IMR-90 (cell line): Measurements from ENCODE around the gene ONECUT2. TPM values are rescaled to one million over a fixed set of nuclear protein-coding genes. Genes with fewer than 3 reads are reported as not detected.

Experiments used
- ATAC-seq: fragments of 200-7000 bp; cut with Tn5 transposase; 2 replicates; pipeline ENCODE4 v1.9.1; 2020; ENCODE audit warnings: low read depth, mild to moderate bottlenecking, moderate library complexity
- BruUV-seq: library from RNA; stranded (reverse); fragments of 400-500 nt; replicated peaks from 2 replicates; lab custom pipeline; 2021; lab: Mats Ljungman, UMichigan
- CTCF ChIA-PET: fragments of 300-600 bp; formaldehyde crosslinking; extraction: SDS; loops from one replicate; lab custom pipeline; 2021; ENCODE audit warnings: antibody characterized with exemption; lab: Yijun Ruan, JAX
- POLR2A ChIA-PET: fragments of 300-600 bp; sonication (Branson Sonifier 250); formaldehyde crosslinking; loops from one replicate; lab custom pipeline; 2022; ENCODE audit warnings: antibody characterized with exemption; ENCODE audit not compliant: unreplicated experiment; lab: Charles Lee
- DNase-seq: peaks from one replicate; pipeline ENCODE4 v3.0.0; 2013
- H2AFZ ChIP-seq: replicated peaks from 2 replicates; pipeline ENCODE3; 2013; ENCODE audit warnings: low read length, mild to moderate bottlenecking; ENCODE audit not compliant: poor library complexity
- H2AK5ac ChIP-seq: 2 replicates; pipeline ENCODE4 v1.6.1; 2013; ENCODE audit warnings: low read depth, low read length, inconsistent platforms
- H2AK9ac ChIP-seq: replicated peaks from 2 replicates; pipeline ENCODE3; 2013; ENCODE audit warnings: mild to moderate bottlenecking, low read depth, low read length, moderate library complexity; ENCODE audit not compliant: poor library complexity
- H2BK120ac ChIP-seq: 2 replicates; pipeline ENCODE4 v1.6.1; 2013; ENCODE audit warnings: low read depth, low read length, inconsistent platforms
- H2BK15ac ChIP-seq: 3 replicates; pipeline ENCODE4 v1.6.1; 2013; ENCODE audit warnings: low read depth, low read length, inconsistent platforms
- H2BK20ac ChIP-seq: 2 replicates; pipeline ENCODE4 v1.6.1; 2013; ENCODE audit warnings: low read depth, mild to moderate bottlenecking, inconsistent platforms, low read length, moderate library complexity
- H2BK5ac ChIP-seq: 2 replicates; pipeline ENCODE4 v1.6.1; 2013; ENCODE audit warnings: mild to moderate bottlenecking, low read depth, low read length, inconsistent platforms; ENCODE audit not compliant: poor library complexity, severe bottlenecking
- H3K14ac ChIP-seq: replicated peaks from 2 replicates; pipeline ENCODE4 v1.6.1; 2013; ENCODE audit warnings: low read depth, low read length, inconsistent platforms
- H3K18ac ChIP-seq: 2 replicates; pipeline ENCODE4 v1.6.1; 2013; ENCODE audit warnings: low read depth, low read length, control low read depth
- H3K23ac ChIP-seq: 2 replicates; pipeline ENCODE4 v1.6.1; 2013; ENCODE audit warnings: low read depth, low read length, inconsistent platforms
- H3K27ac ChIP-seq: 2 replicates; pipeline ENCODE4 v1.5.1; 2013; ENCODE audit warnings: mild to moderate bottlenecking, control low read depth, low read length; ENCODE audit not compliant: insufficient read depth
- H3K27me3 ChIP-seq: 2 replicates; pipeline ENCODE4 v1.6.1; 2013; ENCODE audit warnings: low read length; ENCODE audit not compliant: control insufficient read depth, insufficient read depth
- H3K36me3 ChIP-seq: 2 replicates; pipeline ENCODE4 v1.6.1; 2013; ENCODE audit warnings: low read length, mixed read lengths; ENCODE audit not compliant: control insufficient read depth, insufficient read depth
- H3K4ac ChIP-seq: 2 replicates; pipeline ENCODE4 v1.6.1; 2013; ENCODE audit warnings: low read depth, low read length, inconsistent platforms
- H3K4me1 ChIP-seq: 2 replicates; pipeline ENCODE4 v1.6.1; 2013; ENCODE audit warnings: low read length, mixed read lengths; ENCODE audit not compliant: control insufficient read depth, insufficient read depth
- H3K4me2 ChIP-seq: 2 replicates; pipeline ENCODE4 v1.6.1; 2013; ENCODE audit warnings: low read depth, mild to moderate bottlenecking, control low read depth, low read length, moderate library complexity
- H3K4me3 ChIP-seq: 2 replicates; pipeline ENCODE4 v1.5.1; 2013; ENCODE audit warnings: low read depth, mild to moderate bottlenecking, control low read depth, low read length, moderate library complexity; ENCODE audit not compliant: insufficient read depth
- H3K56ac ChIP-seq: 2 replicates; pipeline ENCODE4 v1.6.1; 2013; ENCODE audit warnings: low read length, inconsistent platforms; ENCODE audit not compliant: insufficient read depth; ENCODE audit errors: extremely low read depth
- H3K79me1 ChIP-seq, 2 experiments: 2 replicates each; pipeline ENCODE4 v1.6.1; 2013; ENCODE audit warnings: low read length in 2 of 2, inconsistent platforms in 1 of 2, low read depth in 1 of 2
- H3K9ac ChIP-seq: 2 replicates; pipeline ENCODE4 v1.6.1; 2013; ENCODE audit warnings: low read depth, low read length, control low read depth
- H3K9me1 ChIP-seq: 2 replicates; pipeline ENCODE4 v1.6.1; 2013; ENCODE audit warnings: low read length, inconsistent platforms; ENCODE audit not compliant: insufficient read depth
- H3K9me3 ChIP-seq: 2 replicates; pipeline ENCODE4 v1.6.1; 2013; ENCODE audit warnings: low read length; ENCODE audit not compliant: control insufficient read depth, insufficient read depth
- H4K20me1 ChIP-seq: 2 replicates; pipeline ENCODE4 v1.6.1; 2013; ENCODE audit warnings: low read length, inconsistent platforms; ENCODE audit not compliant: insufficient read depth
- H4K5ac ChIP-seq: 2 replicates; pipeline ENCODE4 v1.6.1; 2013; ENCODE audit warnings: mild to moderate bottlenecking, low read depth, low read length, control low read depth
- H4K8ac ChIP-seq, 2 experiments: 2 replicates each; pipeline ENCODE4 v1.6.1; 2013; ENCODE audit warnings: low read depth in 2 of 2, low read length in 2 of 2, control low read depth in 1 of 2, inconsistent platforms in 1 of 2
- H4K91ac ChIP-seq: 2 replicates; pipeline ENCODE4 v1.6.1; 2013; ENCODE audit warnings: low read depth, low read length, inconsistent platforms; ENCODE audit not compliant: insufficient read depth
- BHLHE40 ChIP-seq: fragments of 150-350 bp; IDR thresholded peaks from 2 replicates; pipeline ENCODE4 v1.6.1; 2016; ENCODE audit warnings: mild to moderate bottlenecking, low read depth, low read length
- CHD1 ChIP-seq: IDR thresholded peaks from 2 replicates; pipeline ENCODE4 v1.6.1; 2012; ENCODE audit warnings: low read depth, low read length, improper control_type of control experiment
- CTCF ChIP-seq: conservative IDR thresholded peaks from 2 replicates; pipeline ENCODE4 v1.5.1; 2012; ENCODE audit warnings: mild to moderate bottlenecking, low read depth, low read length, improper control_type of control experiment
- FOS ChIP-seq: fragments of 150-350 bp; IDR thresholded peaks from 2 replicates; pipeline ENCODE4 v1.6.1; 2016; ENCODE audit warnings: low read depth, low read length
- MAFK ChIP-seq: IDR thresholded peaks from 2 replicates; pipeline ENCODE4 v1.6.1; 2012; ENCODE audit warnings: low read depth, low read length, improper control_type of control experiment
- MAZ ChIP-seq: IDR thresholded peaks from 2 replicates; pipeline ENCODE4 v1.6.1; 2012; ENCODE audit warnings: low read depth, mild to moderate bottlenecking, low read length, improper control_type of control experiment, moderate library complexity, borderline replicate concordance
- MXI1 ChIP-seq: IDR thresholded peaks from 2 replicates; pipeline ENCODE4 v1.6.1; 2012; ENCODE audit warnings: low read depth, mild to moderate bottlenecking, low read length, moderate library complexity, borderline replicate concordance
- NFE2L2 ChIP-seq: fragments of 150-350 bp; IDR thresholded peaks from 2 replicates; pipeline ENCODE4 v1.6.1; 2016; ENCODE audit warnings: low read depth, mild to moderate bottlenecking, low read length
- POLR2A ChIP-seq: IDR thresholded peaks from 2 replicates; pipeline ENCODE4 v1.6.1; 2012; ENCODE audit warnings: mild to moderate bottlenecking, low read depth, low read length
- RCOR1 ChIP-seq: IDR thresholded peaks from 2 replicates; pipeline ENCODE4 v1.6.1; 2012; ENCODE audit warnings: mild to moderate bottlenecking, low read length, improper control_type of control experiment; ENCODE audit not compliant: insufficient replicate concordance
- RFX5 ChIP-seq: IDR thresholded peaks from 2 replicates; pipeline ENCODE4 v1.8.0; 2012; ENCODE audit warnings: low read depth, mild to moderate bottlenecking, low read length, moderate library complexity
- USF2 ChIP-seq: fragments of 150-350 bp; IDR thresholded peaks from 2 replicates; pipeline ENCODE4 v1.6.1; 2017; ENCODE audit warnings: mild to moderate bottlenecking, antibody characterized with exemption, low read length, low read depth
- WGBS, 2 experiments: methylation state at CpG; one replicate each; pipeline versions ENCODE4 v1.1.5 to v1.1.7; 2013; ENCODE audit warnings: missing lambda C conversion rate in 2 of 2; ENCODE audit not compliant: insufficient read length in 1 of 2; ENCODE audit errors: extremely low coverage in 2 of 2; 5-methylcytosine and 5-hydroxymethylcytosine counted together
- dilution Hi-C: fragments of 300-500 bp; cut with HindIII; formaldehyde crosslinking; loops from one replicate; pipeline ENCODE4 v1.14.3; 2018; ENCODE audit warnings: low sequenced_read_pairs; ENCODE audit not compliant: unreplicated experiment
- in situ Hi-C: fragments of 300-500 bp; cut with MboI; formaldehyde crosslinking; loops from 3 replicates; pipeline ENCODE4 v1.14.3; 2019; ENCODE audit warnings: low sequenced_read_pairs, inconsistent platforms, mixed read lengths
- intact Hi-C: fragments of 100-400 bp; cut with micrococcal nuclease; formaldehyde crosslinking; loops from 2 replicates; pipeline ENCODE4 v1.10.0; 2022
- polyA plus RNA-seq, 3 experiments: library from polyadenylated mRNA; depleted of rRNA; stranded (reverse); fragments of >200 nt; gene quantifications; 2 replicates each; pipeline ENCODE4 v1.2.3, GENCODE V29; 2012; ENCODE audit warnings: low replicate concordance in 1 of 3
- total RNA-seq: library from RNA; depleted of rRNA; stranded (reverse); fragments of >200 nt; gene quantifications from 2 replicates; pipeline ENCODE4 v1.2.3, GENCODE V29; 2012

Gene ONECUT2
- total and polyA plus RNA-seq, 2 of the 4 experiments (the other 2 are of a cell fraction): under 0.01 to 0.02 TPM

DNA sequence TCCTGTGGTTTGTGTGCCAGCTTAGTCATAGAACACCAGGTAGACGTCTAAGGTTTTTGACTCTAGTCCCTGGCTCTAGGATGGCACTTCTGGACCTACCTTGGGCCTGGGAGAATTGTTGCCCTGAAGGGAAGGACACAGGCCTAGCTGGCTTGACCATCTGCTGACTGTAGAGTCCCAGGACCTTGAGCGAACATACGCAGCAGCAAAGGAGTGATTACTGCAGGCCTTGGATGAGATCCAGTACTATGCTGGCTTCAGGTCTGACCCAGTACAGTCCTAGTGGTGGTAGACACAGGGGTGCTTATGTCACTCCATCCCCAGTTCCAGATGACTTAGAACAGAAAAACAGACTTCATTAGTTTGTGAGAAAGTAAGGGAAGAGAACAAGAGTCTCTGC lies 45.1 kb upstream of the ONECUT2 start:
- H2BK120ac ChIP-seq: no peak overlapping the region
- H3K4me1 ChIP-seq: no peaks in the 10 kb centered on the region
- H3K56ac ChIP-seq: no peak overlapping the region
- no peaks in the 10 kb centered on the region for H3K79me1 ChIP-seq
- H4K20me1 ChIP-seq: no peaks in the 10 kb centered on the region
- 20% methylated on average over 1 of the region's 3 CpGs; no CpG with 5 or more reads in 1 of the 2 experiments for WGBS, 2 experiments
- no peak overlapping the region for H2BK20ac ChIP-seq
- H3K27ac ChIP-seq: no peak overlapping the region
- no peak overlapping the region for H3K4ac ChIP-seq
- dilution Hi-C loops: no loop called here
- H3K4me3 ChIP-seq: no peak overlapping the region
- intact Hi-C loops: no loop called here
- no peak overlapping the region for H4K91ac ChIP-seq
- no peak for DNase-seq
- no peak overlapping the region for H3K23ac ChIP-seq
- H4K5ac ChIP-seq: no peak overlapping the region
- no peak overlapping the region for H3K14ac ChIP-seq
- no peaks in the 10 kb centered on the region for H3K27me3 ChIP-seq
- POLR2A ChIA-PET: no interaction called here
- H3K9ac ChIP-seq: no peak overlapping the region
- in situ Hi-C loops: no loop called here
- no TSS peak for BruUV-seq
- H4K8ac ChIP-seq: no peak overlapping the region
- no peak overlapping the region for H2AK5ac ChIP-seq
- peak overlapping the region; percentile 58 for H2AFZ ChIP-seq
- no peak overlapping the region for H2BK15ac ChIP-seq
- H3K4me2 ChIP-seq: no peak overlapping the region
- H2AK9ac ChIP-seq: no peak overlapping the region
- CTCF ChIA-PET: no interaction called here
- no peak for ATAC-seq
- H3K36me3 ChIP-seq: no peaks in the 10 kb centered on the region
- TF ChIP-seq NFE2L2 (no peak), FOS (no peak), RCOR1 (no peak), POLR2A (no peak), MXI1 (no peak), MAZ (no peak), BHLHE40 (no peak), USF2 (no peak), CHD1 (no peak), RFX5 (no peak), MAFK (no peak), CTCF (no peak)
- H2BK5ac ChIP-seq: no peak overlapping the region
- H3K18ac ChIP-seq: no peak overlapping the region
- no peaks in the 10 kb centered on the region for H3K9me1 ChIP-seq
- no peaks in the 10 kb centered on the region for H3K9me3 ChIP-seq
